GM12892 (cell line): ENCODE measurements around the gene METTL25B.

Source experiments
- POLR2A ChIP-seq: IDR thresholded peaks from 2 replicates; pipeline ENCODE4 v1.6.1; 2011; ENCODE audit warnings: low read depth, low read length, control low read depth
- POLR2AphosphoS5 ChIP-seq: IDR thresholded peaks from 2 replicates; pipeline ENCODE4 v1.6.1; 2011; ENCODE audit warnings: low read depth, low read length, control low read depth
- TAF1 ChIP-seq: IDR thresholded peaks from 2 replicates; pipeline ENCODE4 v1.6.1; 2011; ENCODE audit warnings: low read depth, mild to moderate bottlenecking, control low read depth, low read length, borderline replicate concordance

GRCh38 chr1:156694690-156694962 lies 33.6 kb upstream of the METTL25B start:
- TF ChIP-seq POLR2A (no peak), TAF1 (no peak), POLR2AphosphoS5 (no peak)
